Nephron (organoid): ENCODE measurements around the gene MDK.

Source experiments
- H3K27ac Mint-ChIP-seq, 3 experiments: 2 replicates each; pipeline ENCODE4 v1.8.0; 2020; ENCODE audit warnings: mixed read lengths in 3 of 3, mild to moderate bottlenecking in 2 of 3, moderate library complexity in 1 of 3
- H3K27me3 Mint-ChIP-seq: 2 replicates; pipeline ENCODE4 v1.8.0; 2021; ENCODE audit warnings: low read depth, mild to moderate bottlenecking, moderate library complexity, mixed read lengths
- H3K36me3 Mint-ChIP-seq: 2 replicates; pipeline ENCODE4 v1.8.0; 2020; ENCODE audit warnings: low read depth, mixed read lengths
- H3K4me1 Mint-ChIP-seq: 2 replicates; pipeline ENCODE4 v1.8.0; 2020; ENCODE audit warnings: mixed read lengths
- H3K4me3 Mint-ChIP-seq, 3 experiments: 2 replicates each; pipeline ENCODE4 v1.8.0; 2020; ENCODE audit warnings: mild to moderate bottlenecking in 3 of 3, mixed read lengths in 3 of 3, moderate library complexity in 2 of 3
- H3K9me3 Mint-ChIP-seq: 2 replicates; pipeline ENCODE4 v1.8.0; 2020; ENCODE audit warnings: mixed read lengths
- TF ChIP-seq, protein P1 (sequence below), 3 experiments: fragments of 200-600 bp; sonication (generic); IDR thresholded peaks; one replicate each; pipeline ENCODE4 v1.5.0; 2021; ENCODE audit warnings: antibody characterized with exemption in 3 of 3; ENCODE audit not compliant: unreplicated experiment in 3 of 3

The MDK gene

DNA sequence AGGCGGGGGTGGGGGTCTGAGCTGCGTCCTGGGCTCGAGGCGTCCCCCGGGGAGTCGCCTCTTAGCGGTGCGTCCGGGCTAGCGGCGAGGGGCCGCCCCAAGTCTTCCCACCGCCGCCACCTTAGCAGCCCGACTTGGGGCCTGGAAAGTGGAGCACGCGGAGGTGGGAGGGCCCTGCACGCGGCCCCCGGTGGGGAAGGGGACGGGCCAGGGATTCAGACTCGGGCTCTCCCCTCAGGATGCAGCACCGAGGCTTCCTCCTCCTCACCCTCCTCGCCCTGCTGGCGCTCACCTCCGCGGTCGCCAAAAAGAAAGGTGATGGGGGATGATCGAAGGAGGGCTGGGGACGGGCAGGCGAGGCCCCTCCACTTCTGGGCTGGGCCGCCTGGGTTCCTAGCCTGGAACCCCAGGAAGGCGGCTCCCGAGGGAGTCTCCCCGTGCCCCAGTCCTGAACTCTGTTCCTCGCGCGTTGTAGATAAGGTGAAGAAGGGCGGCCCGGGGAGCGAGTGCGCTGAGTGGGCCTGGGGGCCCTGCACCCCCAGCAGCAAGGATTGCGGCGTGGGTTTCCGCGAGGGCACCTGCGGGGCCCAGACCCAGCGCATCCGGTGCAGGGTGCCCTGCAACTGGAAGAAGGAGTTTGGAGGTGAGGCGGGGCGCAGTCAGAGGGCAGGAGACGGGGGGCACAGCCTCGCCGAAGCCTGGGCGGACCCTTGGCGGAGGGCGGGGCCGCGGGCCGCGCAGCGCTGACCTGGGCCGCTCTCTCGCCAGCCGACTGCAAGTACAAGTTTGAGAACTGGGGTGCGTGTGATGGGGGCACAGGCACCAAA lies 563 bp downstream of the MDK start:
- H3K9me3 Mint-ChIP-seq, result no peaks in the 10 kb centered on the region
- no peaks in the 10 kb centered on the region for H3K4me1 Mint-ChIP-seq
- H3K27me3 Mint-ChIP-seq, result peaks cover 16% of the 10 kb centered on the region
- H3K27ac Mint-ChIP-seq, result peak overlapping the region in 1 of 3 experiments; percentile 87
- peaks cover 22% of the 10 kb centered on the region for H3K36me3 Mint-ChIP-seq
- TF ChIP-seq, protein P1, sequence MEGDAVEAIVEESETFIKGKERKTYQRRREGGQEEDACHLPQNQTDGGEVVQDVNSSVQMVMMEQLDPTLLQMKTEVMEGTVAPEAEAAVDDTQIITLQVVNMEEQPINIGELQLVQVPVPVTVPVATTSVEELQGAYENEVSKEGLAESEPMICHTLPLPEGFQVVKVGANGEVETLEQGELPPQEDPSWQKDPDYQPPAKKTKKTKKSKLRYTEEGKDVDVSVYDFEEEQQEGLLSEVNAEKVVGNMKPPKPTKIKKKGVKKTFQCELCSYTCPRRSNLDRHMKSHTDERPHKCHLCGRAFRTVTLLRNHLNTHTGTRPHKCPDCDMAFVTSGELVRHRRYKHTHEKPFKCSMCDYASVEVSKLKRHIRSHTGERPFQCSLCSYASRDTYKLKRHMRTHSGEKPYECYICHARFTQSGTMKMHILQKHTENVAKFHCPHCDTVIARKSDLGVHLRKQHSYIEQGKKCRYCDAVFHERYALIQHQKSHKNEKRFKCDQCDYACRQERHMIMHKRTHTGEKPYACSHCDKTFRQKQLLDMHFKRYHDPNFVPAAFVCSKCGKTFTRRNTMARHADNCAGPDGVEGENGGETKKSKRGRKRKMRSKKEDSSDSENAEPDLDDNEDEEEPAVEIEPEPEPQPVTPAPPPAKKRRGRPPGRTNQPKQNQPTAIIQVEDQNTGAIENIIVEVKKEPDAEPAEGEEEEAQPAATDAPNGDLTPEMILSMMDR (IDR thresholded peaks at IDR 0.05; ENCODE audit: unreplicated experiment in 3 of 3), result no peak
- H3K4me3 Mint-ChIP-seq, result peak overlapping the region; percentile 84 to 89 (median 86)

DNA sequence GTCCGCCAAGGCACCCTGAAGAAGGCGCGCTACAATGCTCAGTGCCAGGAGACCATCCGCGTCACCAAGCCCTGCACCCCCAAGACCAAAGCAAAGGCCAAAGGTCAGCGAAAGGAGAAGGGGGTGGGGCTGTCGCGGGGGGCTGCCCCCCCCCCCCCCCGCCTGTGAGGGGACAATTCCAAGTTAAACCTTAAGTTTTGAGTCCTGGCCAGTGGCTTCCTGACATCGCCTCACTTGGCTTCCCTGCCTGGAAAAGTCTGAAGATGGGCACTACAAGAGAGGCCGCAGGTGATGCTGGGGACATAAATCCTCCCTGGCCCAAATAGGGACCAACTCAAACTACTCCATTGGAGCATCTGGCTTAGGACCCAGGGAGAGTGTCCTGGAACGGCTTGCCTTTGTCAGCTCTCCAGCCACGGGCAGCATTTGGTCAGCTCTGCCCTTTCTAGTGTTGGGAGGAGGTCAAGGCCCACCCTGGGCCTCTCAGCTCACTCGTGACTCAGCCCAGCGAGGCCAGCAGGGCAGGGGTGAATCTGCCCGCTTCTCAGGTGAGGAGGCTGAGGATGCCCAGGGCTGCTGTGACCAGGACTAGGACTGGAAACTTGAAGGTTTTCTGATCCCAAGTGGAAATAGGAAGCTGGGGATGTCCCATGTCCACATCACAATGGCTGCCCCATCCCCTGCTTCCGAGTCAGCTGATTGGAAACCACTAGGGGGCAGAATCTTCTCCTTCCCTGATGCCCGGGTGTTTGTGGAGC lies 1.4 kb downstream of the MDK start:
- TF ChIP-seq, protein P1 (IDR thresholded peaks at IDR 0.05; ENCODE audit: unreplicated experiment in 3 of 3), result peak; percentile 44 to 63 (median 47)
- Mint-ChIP-seq H3K27me3 (peaks cover 24% of the 10 kb centered on the region), H3K36me3 (peaks cover 14% of the 10 kb centered on the region), H3K27ac (peak overlapping the region in 1 of 3 experiments; percentile 87), H3K9me3 (no peaks in the 10 kb centered on the region), H3K4me1 (no peaks in the 10 kb centered on the region), H3K4me3 (peak overlapping the region; percentile 84 to 89 (median 86))

- no peaks in the 10 kb centered on the region for H3K9me3 Mint-ChIP-seq
- H3K27ac Mint-ChIP-seq, result peak overlapping the region in 1 of 3 experiments; percentile 87
- peak overlapping the region; percentile 80 to 89 (median 84) for H3K4me3 Mint-ChIP-seq
These were observed 1.9 kb downstream of the MDK start for GRCh38 chr11:46383404-46383758.

DNA sequence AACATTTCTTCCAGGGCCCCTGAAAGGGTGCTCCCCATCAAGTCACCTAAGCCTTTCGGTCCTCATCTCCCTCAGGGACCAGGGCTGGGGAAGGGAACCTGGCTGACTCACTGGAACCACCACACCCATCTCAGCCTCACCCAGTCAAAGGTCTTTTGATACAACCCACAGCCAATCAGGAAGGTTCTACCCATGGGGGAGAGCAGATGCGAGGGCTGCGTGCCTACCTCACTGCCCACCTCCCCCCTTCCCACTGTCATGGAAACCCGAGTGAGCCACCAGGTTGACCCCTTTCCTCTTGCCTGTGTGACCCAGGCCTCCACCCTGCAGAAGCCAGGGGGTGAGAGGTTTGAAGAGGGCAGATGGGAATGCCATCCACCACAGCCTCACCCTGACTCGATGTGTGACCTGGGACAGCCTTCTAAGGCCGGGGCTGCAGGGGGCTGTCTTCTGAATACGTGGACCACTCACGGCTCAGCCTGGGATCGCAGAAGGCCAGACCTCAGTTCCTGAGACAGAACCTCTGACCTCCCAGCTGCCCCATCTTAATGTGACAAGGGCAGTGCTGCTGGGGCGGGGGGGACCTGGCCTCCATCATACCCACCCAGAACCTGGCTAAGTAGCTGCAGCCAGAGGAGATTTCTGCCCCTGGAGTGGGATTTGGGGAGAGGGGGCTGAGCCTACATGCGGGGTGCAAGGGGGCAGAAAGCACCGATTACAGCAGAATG lies 2.7 kb downstream of the MDK start:
- peaks cover 11% of the 10 kb centered on the region for H3K4me1 Mint-ChIP-seq

More at GRCh38 chr11:46383404-46383758, 1.9 kb downstream of the MDK start:
- TF ChIP-seq, protein P1 (IDR thresholded peaks at IDR 0.05; ENCODE audit: unreplicated experiment in 3 of 3), result peak in 1 of 3 experiments; percentile 4
- H3K36me3 Mint-ChIP-seq, result peaks cover 13% of the 10 kb centered on the region
- peaks cover 5% of the 10 kb centered on the region for H3K4me1 Mint-ChIP-seq
- H3K27me3 Mint-ChIP-seq, result peaks cover 29% of the 10 kb centered on the region

More for the DNA sequence above, 2.7 kb downstream of the MDK start:
- Mint-ChIP-seq H3K27ac (no peak overlapping the region), H3K9me3 (no peaks in the 10 kb centered on the region), H3K27me3 (peaks cover 37% of the 10 kb centered on the region), H3K36me3 (peaks cover 13% of the 10 kb centered on the region), H3K4me3 (peak overlapping the region; percentile 64 to 89 (median 84))
- TF ChIP-seq, protein P1 (IDR thresholded peaks at IDR 0.05; ENCODE audit: unreplicated experiment in 3 of 3), result no peak
